K562 (cell line): ENCODE measurements around the gene DYNC2I2. TPM values are rescaled to one million over a fixed set of nuclear protein-coding genes. Genes with fewer than 3 reads are reported as not detected.

Experiments used
- ATAC-seq: fragments of 200-7000 bp; cut with Tn5 transposase; 3 replicates; pipeline ENCODE4 v1.9.1; 2020; ENCODE audit warnings: moderate library complexity
- BruUV-seq: library from RNA; stranded (reverse); fragments of 400-500 nt; replicated peaks from 2 replicates; lab custom pipeline; 2021; lab: Mats Ljungman, UMichigan
- CTCF ChIA-PET: fragments of 300-600 bp; formaldehyde crosslinking; extraction: SDS; loops from one replicate; lab custom pipeline; 2021; ENCODE audit warnings: low intra/inter-chr PET ratio; lab: Yijun Ruan, JAX
- POLR2A ChIA-PET: fragments of 300-600, 350-650 bp; sonication (Branson Sonifier 250); formaldehyde crosslinking; extraction: SDS; loops from one replicate; lab custom pipeline; 2021; ENCODE audit warnings: antibody characterized with exemption, inconsistent platforms; lab: Yijun Ruan, JAX
- DNase-seq, 4 experiments: peaks; one replicate each; pipeline versions ENCODE4 v3.0.0 to v3.0.0-alpha.2; 2011 to 2018; ENCODE audit warnings: low spot score in 3 of 4, mixed read lengths in 3 of 4; ENCODE audit errors: extremely low read depth in 1 of 4
- FAIRE-seq: peaks from 2 replicates; lab custom pipeline; 2011; peaks lifted over from hg19 to GRCh38; lab: Jason Lieb, UNC
- H2AFZ ChIP-seq: 2 replicates; pipeline ENCODE4 v1.6.0; 2011; ENCODE audit warnings: low read depth, low read length, control low read depth, inconsistent platforms
- H3K27ac ChIP-seq: fragments of 200-600 bp; 3 replicates; pipeline ENCODE4 v1.8.0; 2011; ENCODE audit warnings: low read depth, mild to moderate bottlenecking, control low read depth, inconsistent platforms, low read length, moderate library complexity, mixed read lengths; ENCODE audit errors: extremely low read depth
- H3K27me3 ChIP-seq, 2 experiments: fragments of 300-600 bp in 1 of 2; 2 replicates in 1 of 2; 3 replicates in 1 of 2; pipeline versions ENCODE4 v1.6.0 to v1.8.0; 2011; ENCODE audit warnings: inconsistent platforms in 2 of 2, low read length in 2 of 2, mild to moderate bottlenecking in 1 of 2, mixed read lengths in 1 of 2, moderate library complexity in 1 of 2; ENCODE audit not compliant: control insufficient read depth in 2 of 2, insufficient read depth in 2 of 2
- H3K36me3 ChIP-seq: fragments of 300-600 bp; 3 replicates; pipeline ENCODE4 v1.8.0; 2011; ENCODE audit warnings: mild to moderate bottlenecking, low read length, inconsistent platforms; ENCODE audit not compliant: control insufficient read depth, insufficient read depth
- H3K4me1 ChIP-seq, 2 experiments: fragments of 200-600 bp in 1 of 2; replicated peaks in 1 of 2; 2 replicates in 1 of 2; 3 replicates in 1 of 2; pipeline versions ENCODE4 v1.5.1 to v1.8.0; 2011; ENCODE audit warnings: inconsistent platforms in 2 of 2, low read length in 2 of 2, mild to moderate bottlenecking in 1 of 2, mixed read lengths in 1 of 2, moderate library complexity in 1 of 2; ENCODE audit not compliant: control insufficient read depth in 2 of 2, insufficient read depth in 2 of 2
- H3K4me2 ChIP-seq: 2 replicates; pipeline ENCODE4 v1.6.1; 2011; ENCODE audit warnings: low read length, control low read depth, inconsistent platforms, mixed read lengths; ENCODE audit not compliant: insufficient read depth
- H3K4me3 ChIP-seq: fragments of 200-600 bp; sonication (generic), shearing (Covaris generic); 2 replicates; pipeline ENCODE4 v1.5.1; 2016; ENCODE audit warnings: control low read depth, inconsistent platforms
- H3K79me2 ChIP-seq: fragments of 200-600 bp; 3 replicates; pipeline ENCODE4 v1.8.0; 2011; ENCODE audit warnings: low read length, inconsistent platforms; ENCODE audit not compliant: control insufficient read depth, insufficient read depth
- H3K9ac ChIP-seq, 2 experiments: 2 replicates each; pipeline versions ENCODE4 v1.6.0 to v1.6.1; 2011; ENCODE audit warnings: low read depth in 2 of 2, low read length in 2 of 2, control low read depth in 1 of 2, inconsistent platforms in 1 of 2, mild to moderate bottlenecking in 1 of 2, mixed read lengths in 1 of 2; ENCODE audit not compliant: insufficient read depth in 1 of 2
- H3K9me1 ChIP-seq: one replicate; pipeline ENCODE4 v1.6.0; 2011; ENCODE audit warnings: inconsistent platforms, mild to moderate bottlenecking, low read length, moderate library complexity; ENCODE audit not compliant: control insufficient read depth, insufficient read depth
- H3K9me3 ChIP-seq: replicated peaks from 2 replicates; pipeline ENCODE4 v1.5.1; 2011; ENCODE audit warnings: low read depth, low read length, inconsistent platforms; ENCODE audit not compliant: control insufficient read depth, insufficient read depth
- H4K20me1 ChIP-seq: replicated peaks from 2 replicates; pipeline ENCODE4 v1.6.1; 2011; ENCODE audit warnings: low read length, inconsistent platforms, mixed read lengths; ENCODE audit not compliant: control insufficient read depth, insufficient read depth
- GTF2B ChIP-seq: IDR thresholded peaks from 2 replicates; pipeline ENCODE4 v1.6.1; 2011; ENCODE audit not compliant: insufficient read length; ENCODE audit errors: extremely low read depth
- KDM4B ChIP-seq, 2 experiments: fragments of 450-650 bp in 1 of 2; sonication (generic) in 1 of 2; IDR thresholded peaks; 2 replicates each; pipeline ENCODE4 v1.6.1; 2016 to 2017; ENCODE audit warnings: borderline replicate concordance in 2 of 2, antibody characterized with exemption in 1 of 2, low read depth in 1 of 2, mild to moderate bottlenecking in 1 of 2
- MLX ChIP-seq, 2 experiments: fragments of 450-650 bp in 1 of 2; sonication (generic) in 1 of 2; formaldehyde crosslinking; conservative IDR thresholded peaks; 2 replicates each; pipeline versions ENCODE4 v1.4.0 to v1.8.1; 2020 to 2022; ENCODE audit warnings: mild to moderate bottlenecking in 1 of 2, missing genetic modification reagents in 1 of 2
- POLR2A ChIP-seq: fragments of 450-650 bp; conservative IDR thresholded peaks from 2 replicates; pipeline ENCODE4 v1.6.1; 2016
- SIN3A ChIP-seq, 2 experiments: fragments of 150-350 bp in 1 of 2; IDR thresholded peaks; 2 replicates each; pipeline ENCODE4 v1.6.1; 2011 to 2016; ENCODE audit warnings: borderline replicate concordance in 2 of 2, low read depth in 2 of 2, low read length in 2 of 2, mild to moderate bottlenecking in 2 of 2, moderate library complexity in 2 of 2; ENCODE audit not compliant: control insufficient read depth in 1 of 2
- TEAD1 ChIP-seq, 2 experiments: fragments of 450-650 bp in 1 of 2; sonication (generic) in 1 of 2; formaldehyde crosslinking; IDR thresholded peaks; 2 replicates each; pipeline versions ENCODE4 v1.4.0 to v1.8.0; 2020 to 2022; ENCODE audit warnings: mild to moderate bottlenecking in 2 of 2, missing genetic modification reagents in 1 of 2
- TRIM28 ChIP-seq: fragments of 450-650 bp; IDR thresholded peaks from 2 replicates; pipeline ENCODE4 v1.6.1; 2017
- ZBTB7A ChIP-seq: IDR thresholded peaks from 2 replicates; pipeline ENCODE4 v1.6.1; 2011; ENCODE audit warnings: low read depth, mild to moderate bottlenecking, low read length, moderate library complexity, borderline replicate concordance; ENCODE audit not compliant: control insufficient read depth
- ZNF12 ChIP-seq: sonication (generic); formaldehyde crosslinking; IDR thresholded peaks from 2 replicates; pipeline ENCODE4 v1.4.0; 2020; ENCODE audit warnings: mild to moderate bottlenecking, missing genetic modification reagents
- ZNF263 ChIP-seq: sonication (generic); formaldehyde crosslinking; IDR thresholded peaks from 2 replicates; pipeline ENCODE4 v1.8.0; 2022; ENCODE audit warnings: mild to moderate bottlenecking, missing genetic modification reagents, borderline replicate concordance
- ZNF384 ChIP-seq: IDR thresholded peaks from 2 replicates; pipeline ENCODE4 v1.6.1; 2012; ENCODE audit warnings: low read depth, low read length, improper control_type of control experiment
- WGBS: fragments of 100-300 bp; shearing (Covaris generic); methylation state at CpG from one replicate; pipeline ENCODE4 v1.1.6; 2016; ENCODE audit warnings: low coverage, mixed read lengths; ENCODE audit not compliant: insufficient coverage; ENCODE audit errors: missing lambda C conversion rate; 5-methylcytosine and 5-hydroxymethylcytosine counted together
- in situ Hi-C: fragments of 300-500 bp; cut with MboI; formaldehyde crosslinking; loops from 4 replicates; pipeline ENCODE4 v1.15.0; 2018; ENCODE audit warnings: inconsistent platforms, mixed read lengths
- intact Hi-C: fragments of 100-400 bp; cut with micrococcal nuclease; formaldehyde crosslinking; loops from 2 replicates; pipeline ENCODE4 v1.14.2; 2022
- polyA plus RNA-seq, 8 experiments: library from polyadenylated mRNA; depleted of rRNA in 4 of 8; stranded (reverse) in 5 of 8; unstranded in 3 of 8; fragments of >200 nt; fragmentation: Nextera tagmentation in 2 of 8; fragmentation: Illumina TruSeq in 1 of 8; extraction: Ambion mirVana in 2 of 8; extraction: Trizol in 1 of 8; gene quantifications; 2 replicates each; pipeline versions ENCODE4 v1.2.1 to v1.2.3, GENCODE V29; 2011 to 2014; ENCODE audit warnings: inconsistent platforms in 1 of 8, missing spikeins in 1 of 8
- total RNA-seq, 7 experiments: library from RNA; depleted of rRNA in 6 of 7; stranded (reverse); fragments of >200 nt in 6 of 7; fragmentation: Illumina TruSeq in 2 of 7; extraction: Trizol in 2 of 7; gene quantifications; 2 replicates each; pipeline versions ENCODE4 v1.2.1 to v1.2.3, GENCODE V29; 2011 to 2021; ENCODE audit warnings: low replicate concordance in 1 of 7

DYNC2I2 gene
- total and polyA plus RNA-seq, 9 of the 15 experiments (the other 6 are each of a cell fraction or from before 2014, with no cell fraction given) = 1.5 to 249 (median 70.0) TPM

GRCh38 chr9:128704356-128704670 lies 47.7 kb upstream of the DYNC2I2 start:
- no peak for ATAC-seq
- no peak overlapping the region for H3K27ac ChIP-seq
- H3K9me3 ChIP-seq = no peaks in the 10 kb centered on the region
- H3K4me1 ChIP-seq = peaks cover 9 to 43% of the 10 kb centered on the region in 2 experiments
- TF ChIP-seq ZNF384 = no peak
- 0 out of 4 replicates have a peak, but pooled peaks of 1 of the 2 experiments have one; percentile 1 for TF ChIP-seq KDM4B (IDR thresholded peaks at IDR 0.05; ENCODE audit: borderline replicate concordance in 2 of 2, low read depth in 1 of 2)
- intact Hi-C loops (loop anchor here (5.0 kb wide), 1 partner anchor 57 kb away; no protein-coding TSS in a partner anchor), in situ Hi-C loops (no loop called here)
- ChIA-PET CTCF (interaction anchor here (0.6 kb wide), 1 partner anchor 1133 kb away, joined by 3 read pairs; no protein-coding TSS in a partner anchor), POLR2A (interaction anchor here (0.5 to 2.3 kb wide), 3 partner anchors 10 to 261 kb away, joined by 3 to 9 read pairs (median 3); no protein-coding TSS in a partner anchor)
- no peak for DNase-seq
- no peak overlapping the region for H2AFZ ChIP-seq
- no peaks in the 10 kb centered on the region for H3K27me3 ChIP-seq
- no peak overlapping the region; the same call in 1 of the 2 replicates for H3K4me3 ChIP-seq
- no peak overlapping the region for H3K4me2 ChIP-seq
- H3K79me2 ChIP-seq = peaks cover 24% of the 10 kb centered on the region
- H3K36me3 ChIP-seq = peaks cover 41% of the 10 kb centered on the region; the same call in 2 of the 3 replicates
- FAIRE-seq = no peak
- H3K9ac ChIP-seq = peak overlapping the region; percentile 87 to 96; a peak in 2 of 4 replicates
- no peaks in the 10 kb centered on the region for H3K9me1 ChIP-seq
- no peaks in the 10 kb centered on the region for H4K20me1 ChIP-seq
- BruUV-seq = no TSS peak
- 98% methylated on average over 5 of the region's 5 CpGs for WGBS

- CTCF ChIA-PET = interaction anchor here (0.6 kb wide), 1 partner anchor 1134 kb away, joined by 3 read pairs; no protein-coding TSS in a partner anchor
- Histone ChIP-seq H2AFZ (peak overlapping the region; percentile 93), H3K9ac (peak overlapping the region; percentile 87 to 96), H3K36me3 (peaks cover 41% of the 10 kb centered on the region; the same call in 2 of the 3 replicates), H3K27ac (peak overlapping the region; percentile 71), H3K27me3 (no peaks in the 10 kb centered on the region), H3K4me2 (peak overlapping the region; percentile 82), H3K79me2 (peaks cover 24% of the 10 kb centered on the region), H3K4me1 (peaks cover 9 to 43% of the 10 kb centered on the region in 2 experiments), H3K9me3 (no peaks in the 10 kb centered on the region), H3K4me3 (peak overlapping the region; percentile 69), H4K20me1 (no peaks in the 10 kb centered on the region), H3K9me1 (no peaks in the 10 kb centered on the region)
- TSS peak; percentile 45 for BruUV-seq
- WGBS = 43% methylated on average over 25 of the region's 31 CpGs
- FAIRE-seq (no peak), ATAC-seq (no peak; the same call in 2 of the 3 replicates), DNase-seq (peak; percentile 36 to 62 (median 52))
- in situ Hi-C loops = no loop called here
- POLR2A ChIA-PET = interaction anchor here (0.6 to 2.3 kb wide), 3 partner anchors 8 to 261 kb away, joined by 3 to 9 read pairs (median 3); no protein-coding TSS in a partner anchor
- intact Hi-C loops = loop anchor here (5.0 kb wide), 1 partner anchor 56 kb away; no protein-coding TSS in a partner anchor
- TF ChIP-seq POLR2A (0 out of 2 replicates have a peak, but pooled peaks have one; percentile 5), ZBTB7A (peak; percentile 59; the same call in 1 of the 2 replicates), GTF2B (no peak), MLX (CRISPR knock-in tag; conservative IDR thresholded peaks at IDR 0.05) (no peak), KDM4B (IDR thresholded peaks at IDR 0.05; ENCODE audit: borderline replicate concordance in 2 of 2, low read depth in 1 of 2) (0 out of 4 replicates have a peak, but pooled peaks of 1 of the 2 experiments have one; percentile 40), SIN3A (IDR thresholded peaks at IDR 0.05; ENCODE audit: borderline replicate concordance in 2 of 2, control insufficient read depth in 1 of 2, low read depth in 2 of 2, low read length in 2 of 2) (no peak; a peak in 1 of 4 replicates), TRIM28 (no peak), ZNF263 (CRISPR knock-in tag) (peak; percentile 39; the same call in 1 of the 2 replicates), TEAD1 (CRISPR knock-in tag; IDR thresholded peaks at IDR 0.05) (0 out of 4 replicates have a peak, but pooled peaks of 1 of the 2 experiments have one; percentile 8), ZNF12 (CRISPR knock-in tag) (0 out of 2 replicates have a peak, but pooled peaks have one; percentile 8)
Observed at GRCh38 chr9:128703616-128704355, 47.1 kb upstream of the DYNC2I2 start.
